Muscle of leg (tissue), 11 donors: Measurements from ENCODE around the gene AMOTL2. TPM values are rescaled to one million over a fixed set of nuclear protein-coding genes. Genes with fewer than 3 reads are reported as not detected.
A peak's percentile ranks its signal among the peaks of the same experiment; 100 is the strongest.

Source experiments
- DNase-seq: peaks from one replicate; pipeline ENCODE4 v3.0.0; 2013
- H3K27ac ChIP-seq: one replicate; pipeline ENCODE4 v1.5.1; 2013; ENCODE audit warnings: mild to moderate bottlenecking, low read length, control low read depth
- H3K27me3 ChIP-seq: one replicate; pipeline ENCODE4 v1.6.1; 2013; ENCODE audit warnings: low read length; ENCODE audit not compliant: control insufficient read depth, insufficient read depth
- H3K36me3 ChIP-seq: one replicate; pipeline ENCODE4 v1.6.1; 2013; ENCODE audit warnings: low read length; ENCODE audit not compliant: control insufficient read depth, insufficient read depth
- H3K4me1 ChIP-seq: one replicate; pipeline ENCODE4 v1.6.1; 2013; ENCODE audit warnings: low read length; ENCODE audit not compliant: control insufficient read depth, insufficient read depth
- H3K4me3 ChIP-seq: one replicate; pipeline ENCODE4 v1.5.1; 2013; ENCODE audit warnings: low read length, control low read depth
- H3K9me3 ChIP-seq: replicated peaks from 2 replicates; pipeline ENCODE4 v1.6.1; 2013; ENCODE audit warnings: low read depth, low read length; ENCODE audit not compliant: control insufficient read depth
- WGBS: methylation state at CpG from one replicate; pipeline ENCODE4 v1.1.5; 2013; ENCODE audit warnings: missing lambda C conversion rate; ENCODE audit not compliant: insufficient coverage; 5-methylcytosine and 5-hydroxymethylcytosine counted together
- polyA plus RNA-seq, 8 donors: library from polyadenylated mRNA; unstranded; fragments of 120-200 nt; gene quantifications; one replicate each; pipeline versions ENCODE4 v1.2.1 to v1.2.3, GENCODE V29; 2013; ENCODE audit warnings: inconsistent platforms in 1 of 8, low replicate concordance in 1 of 8; ENCODE audit not compliant: insufficient read length in 8 of 8, insufficient read depth in 1 of 8
- total RNA-seq: library from RNA; stranded (reverse); fragments of 120-200 nt; gene quantifications from one replicate; pipeline ENCODE4 v1.2.4, GENCODE V29; 2013

The AMOTL2 gene
- total and polyA plus RNA-seq, 9 donors = 49.4 to 77.0 (median 58.9) TPM

DNA sequence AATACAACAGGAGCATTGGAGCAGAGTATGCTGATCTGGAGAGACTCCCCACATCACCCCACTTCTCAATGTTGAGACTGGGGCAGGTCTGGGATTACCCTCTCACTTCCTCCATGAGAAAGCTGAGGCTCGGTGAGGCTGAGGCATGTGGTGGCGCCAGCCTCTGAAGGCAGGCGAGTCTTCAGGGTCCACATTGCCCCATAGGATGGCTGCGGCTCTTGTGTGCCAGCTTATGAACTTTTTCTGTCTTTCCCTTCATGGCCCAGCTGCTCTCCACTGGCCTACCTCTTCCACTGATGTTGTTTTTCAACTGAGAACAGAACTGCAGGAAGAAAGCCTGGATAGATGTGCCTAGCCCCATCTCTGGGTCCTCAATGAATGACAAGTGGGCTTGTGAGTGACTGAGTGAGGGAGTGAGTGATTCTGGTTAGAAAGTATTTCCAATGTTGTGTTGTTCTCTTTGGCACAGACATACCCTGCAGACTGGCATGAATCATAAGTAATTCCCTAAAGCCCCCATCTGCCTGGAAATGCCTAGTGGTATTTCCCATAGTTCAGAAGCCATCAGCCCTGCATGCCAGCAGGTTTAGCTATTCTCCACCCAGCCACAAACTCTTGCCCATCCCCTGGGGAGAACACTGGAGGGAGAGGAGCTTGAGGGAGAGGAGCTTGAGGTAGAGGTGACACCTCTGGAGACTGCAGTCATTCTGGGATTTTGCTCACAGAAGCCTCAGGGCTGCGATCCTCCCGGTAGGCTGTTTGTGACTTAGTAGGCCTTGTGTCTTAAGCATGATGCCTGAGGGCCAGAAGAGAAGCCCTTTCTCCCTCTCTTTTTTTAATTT lies 56.9 kb downstream of the AMOTL2 start:
- H3K4me3 ChIP-seq = no peak overlapping the region
- no peaks in the 10 kb centered on the region for H3K36me3 ChIP-seq
- H3K27ac ChIP-seq = no peak overlapping the region
- WGBS = 97% methylated on average over 4 of the region's 6 CpGs
- DNase-seq = no peak
- no peaks in the 10 kb centered on the region for H3K27me3 ChIP-seq
- H3K4me1 ChIP-seq = peaks cover 39% of the 10 kb centered on the region
- no peaks in the 10 kb centered on the region for H3K9me3 ChIP-seq

DNA sequence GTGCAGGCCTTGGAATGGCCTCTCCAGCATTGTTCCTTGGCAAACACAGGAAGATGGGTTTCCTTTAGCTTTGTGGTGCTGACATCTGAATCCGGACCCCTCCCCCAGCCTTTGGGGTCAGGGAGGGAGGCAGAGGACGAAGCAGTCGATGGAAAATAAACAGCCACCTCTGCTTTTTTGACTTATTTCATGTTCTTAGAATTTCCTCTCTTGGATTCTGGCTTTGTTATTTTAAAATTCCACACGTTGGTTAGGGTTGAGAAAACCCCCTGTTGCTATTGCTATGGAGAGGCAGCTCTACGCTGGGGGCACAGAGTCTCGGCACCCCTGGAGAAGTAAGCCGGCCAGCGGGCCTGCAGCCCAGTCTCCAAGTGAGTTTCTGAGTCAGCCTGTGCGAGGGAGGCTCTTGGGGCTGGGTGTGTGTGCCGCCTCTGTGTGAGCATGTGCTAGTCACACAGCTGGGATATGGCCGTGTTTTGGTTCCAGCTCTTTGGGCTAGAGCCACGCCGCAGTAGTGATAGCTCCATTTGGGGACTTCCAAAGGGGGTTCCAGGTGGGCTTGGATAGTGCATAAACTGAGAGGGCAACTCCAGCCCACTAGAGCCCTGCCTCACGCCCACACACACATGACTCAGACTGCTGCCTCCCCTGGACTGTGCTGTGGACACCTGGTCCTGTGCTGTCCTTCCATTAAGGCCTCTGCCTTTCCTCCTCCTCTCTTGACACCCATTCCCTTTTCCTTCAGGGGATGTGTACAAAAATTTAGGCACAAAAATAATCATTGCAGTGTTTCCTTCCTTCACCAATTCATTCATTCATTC lies 58.8 kb downstream of the AMOTL2 start:
- no peaks in the 10 kb centered on the region for H3K9me3 ChIP-seq
- no peaks in the 10 kb centered on the region for H3K36me3 ChIP-seq
- peaks cover 52% of the 10 kb centered on the region for H3K4me1 ChIP-seq
- DNase-seq = peak; percentile 89
- no peaks in the 10 kb centered on the region for H3K27me3 ChIP-seq
- peak overlapping the region; percentile 81 for H3K27ac ChIP-seq
- 10% methylated on average over 6 of the region's 14 CpGs for WGBS
- H3K4me3 ChIP-seq = no peak overlapping the region

DNA sequence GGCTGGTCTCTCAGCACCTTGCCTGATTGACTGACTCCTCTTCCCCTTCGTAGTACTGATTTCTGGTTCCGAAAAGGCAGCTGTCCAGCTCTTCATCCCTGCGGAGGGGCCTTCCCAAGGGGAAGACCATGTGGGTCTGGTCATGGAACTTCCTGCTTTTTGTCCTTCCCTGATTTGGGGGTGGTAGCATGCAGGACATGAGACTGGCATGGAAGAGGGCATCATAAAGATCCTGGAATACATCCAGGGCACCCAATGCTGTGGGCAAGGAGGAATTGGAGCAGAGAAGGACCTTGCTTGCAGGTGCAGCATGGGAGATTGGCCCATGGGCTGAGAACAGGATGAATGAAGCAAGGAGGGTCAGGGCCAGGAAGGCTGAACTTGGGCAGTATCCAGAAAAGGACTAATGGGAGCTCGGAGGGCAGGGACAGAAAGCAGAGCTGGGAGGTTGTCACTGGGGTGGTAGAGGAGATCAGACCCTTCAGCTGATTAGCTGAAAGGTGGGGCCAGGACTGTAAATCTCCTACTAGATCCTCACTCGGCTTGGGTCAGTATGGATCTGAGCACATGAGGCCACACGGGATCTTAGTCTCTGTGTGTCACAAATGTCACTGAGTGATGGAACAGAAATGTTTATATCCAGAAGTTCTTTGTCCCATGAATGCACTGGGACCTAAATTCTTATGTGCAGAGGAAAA lies 59.5 kb downstream of the AMOTL2 start:
- DNase-seq = peak; percentile 40
- no peaks in the 10 kb centered on the region for H3K27me3 ChIP-seq
- peaks cover 57% of the 10 kb centered on the region for H3K4me1 ChIP-seq
- no peak overlapping the region for H3K4me3 ChIP-seq
- H3K36me3 ChIP-seq = no peaks in the 10 kb centered on the region
- peak overlapping the region; percentile 81 for H3K27ac ChIP-seq
- 48% methylated on average over 3 of the region's 6 CpGs for WGBS
- H3K9me3 ChIP-seq = no peaks in the 10 kb centered on the region

DNA sequence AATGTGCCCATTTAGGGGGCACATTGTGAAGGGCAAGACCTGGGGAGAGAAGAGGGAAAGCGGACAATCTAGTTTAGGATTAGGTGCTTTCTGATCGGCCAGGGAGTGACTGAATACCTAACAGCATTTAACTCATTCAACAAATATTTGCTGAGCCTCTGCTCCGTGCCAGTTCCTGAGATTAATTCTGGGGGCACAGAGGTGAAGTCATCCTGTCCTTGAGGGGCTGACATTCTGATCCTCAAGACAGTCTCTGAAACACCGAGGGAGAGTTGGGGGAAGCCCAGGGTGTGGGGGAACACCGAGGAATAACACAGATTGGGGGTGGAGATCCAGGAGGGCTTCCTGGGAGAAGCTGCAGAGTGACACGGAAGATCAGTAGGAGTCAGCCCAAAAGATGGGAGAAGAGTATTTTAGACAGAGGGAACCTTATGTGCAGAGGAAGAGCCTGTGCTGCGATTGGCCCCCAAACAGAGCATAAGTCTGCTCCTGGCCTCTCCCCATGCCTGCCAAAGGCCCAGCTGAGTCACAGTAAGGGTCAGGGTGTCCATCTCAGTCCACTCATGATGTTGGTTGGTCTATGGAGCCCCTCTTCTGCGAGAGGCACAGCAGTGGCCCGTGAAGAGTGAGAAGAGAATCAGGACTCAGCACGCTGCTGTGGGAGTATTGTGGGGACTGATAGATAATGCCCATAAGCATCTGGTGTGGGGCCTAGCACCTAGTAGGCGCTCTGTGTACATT lies 60.2 kb downstream of the AMOTL2 start:
- WGBS = 77% methylated on average over 5 of the region's 11 CpGs
- no peaks in the 10 kb centered on the region for H3K27me3 ChIP-seq
- no peak for DNase-seq

DNA sequence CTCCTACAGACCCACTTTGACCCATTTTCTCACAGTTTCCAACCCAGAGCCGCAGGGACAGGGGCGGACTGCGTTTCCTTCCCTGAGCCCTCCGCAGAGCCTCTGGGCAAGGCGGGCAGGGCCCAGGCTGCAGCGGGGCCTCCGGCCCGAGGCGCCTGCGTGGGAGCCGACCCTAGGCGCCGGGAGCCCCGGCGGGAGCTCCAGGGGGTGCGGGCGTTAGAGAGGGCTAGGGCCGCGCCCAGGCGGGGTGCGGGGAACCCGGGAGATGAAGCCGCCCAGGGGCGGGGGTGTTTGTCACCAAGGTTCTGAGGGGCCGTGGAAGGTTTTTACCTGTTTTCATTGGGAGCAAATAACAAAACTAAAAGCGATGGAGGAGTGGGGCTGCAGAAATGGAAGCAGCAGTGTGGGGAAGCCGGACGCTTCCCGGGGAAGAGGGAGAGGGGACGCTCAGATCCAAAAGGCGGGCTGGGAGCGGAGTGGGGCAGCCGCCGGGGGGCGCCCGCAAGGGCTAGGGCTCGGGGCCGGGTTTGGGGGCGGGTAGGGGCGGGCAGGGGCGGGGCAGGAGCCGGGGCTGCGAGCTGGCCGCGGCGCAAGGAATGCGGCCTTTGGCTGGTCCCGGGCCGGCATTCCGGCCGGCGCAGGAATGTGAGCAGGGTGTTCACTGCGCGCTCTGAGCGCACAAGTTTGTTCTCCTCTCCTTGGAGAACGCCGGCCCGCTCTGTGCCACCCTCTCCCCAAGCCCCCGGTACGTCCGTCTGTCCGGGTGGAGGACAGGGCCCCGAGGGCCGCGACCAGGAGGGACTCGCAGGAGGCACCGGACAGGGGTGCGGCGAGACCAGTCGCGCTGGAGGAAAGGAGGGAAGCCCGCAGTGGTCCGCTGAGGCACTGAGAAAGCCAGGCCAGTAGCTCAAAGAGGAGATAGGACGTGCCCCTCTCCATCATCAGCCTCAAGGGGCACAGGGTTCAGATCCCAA lies 61.1 kb downstream of the AMOTL2 start:
- peak; percentile 87 for DNase-seq
- peaks cover 71% of the 10 kb centered on the region for H3K4me1 ChIP-seq
- H3K4me3 ChIP-seq = peak overlapping the region; percentile 37
- no peaks in the 10 kb centered on the region for H3K36me3 ChIP-seq
- WGBS = 11% methylated on average over 48 of the region's 74 CpGs
- H3K9me3 ChIP-seq = no peaks in the 10 kb centered on the region
- H3K27ac ChIP-seq = peak overlapping the region; percentile 80
- H3K27me3 ChIP-seq = no peaks in the 10 kb centered on the region

More for the DNA sequence above, 60.2 kb downstream of the AMOTL2 start:
- Histone ChIP-seq H3K4me3 (peak overlapping the region; percentile 37), H3K27ac (peak overlapping the region; percentile 81), H3K4me1 (peaks cover 63% of the 10 kb centered on the region), H3K36me3 (no peaks in the 10 kb centered on the region), H3K9me3 (no peaks in the 10 kb centered on the region)

DNA sequence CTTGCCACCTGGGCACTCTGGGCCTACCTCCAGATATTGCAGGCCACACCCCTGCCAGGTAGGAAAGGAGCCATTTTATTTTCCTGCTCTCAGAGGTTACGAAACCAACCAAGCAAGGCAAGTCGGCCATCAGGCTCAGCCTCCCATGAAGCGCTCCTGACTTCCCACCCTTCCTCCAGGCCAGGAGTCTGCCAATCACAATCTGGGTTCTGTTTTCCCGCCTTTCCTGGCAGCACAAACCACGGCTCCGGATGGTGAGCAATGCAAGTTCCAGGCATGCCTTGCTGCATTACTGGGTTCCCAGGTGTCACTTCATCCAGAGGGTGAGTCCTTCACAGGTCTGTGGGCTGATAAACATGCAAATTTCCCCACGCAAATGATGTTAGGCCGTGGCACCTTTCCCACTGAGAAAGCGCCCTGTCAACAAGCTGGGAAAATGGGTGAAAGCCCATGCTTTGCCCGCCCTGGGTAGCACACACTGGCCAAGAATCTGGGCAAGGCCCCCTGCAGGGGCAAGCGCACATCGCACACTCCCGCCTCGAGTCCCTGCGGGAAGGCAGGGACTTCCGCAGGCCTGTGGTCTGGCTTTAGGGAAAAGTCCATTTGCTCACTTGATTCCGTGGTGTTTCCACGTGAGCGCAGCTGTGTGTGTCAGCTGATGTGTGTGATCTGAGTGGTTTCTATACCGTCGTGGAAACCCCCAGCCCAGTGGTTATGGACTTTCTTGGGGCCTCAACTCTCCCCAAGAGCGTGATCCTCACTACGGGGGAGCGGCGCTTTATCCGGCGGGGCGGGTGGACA lies 62.0 kb downstream of the AMOTL2 start:
- H3K4me1 ChIP-seq = peaks cover 68% of the 10 kb centered on the region
- 62% methylated on average over 16 of the region's 28 CpGs for WGBS
- no peak overlapping the region for H3K4me3 ChIP-seq
- H3K27me3 ChIP-seq = no peaks in the 10 kb centered on the region
- DNase-seq = peak; percentile 68
- no peaks in the 10 kb centered on the region for H3K36me3 ChIP-seq
- H3K9me3 ChIP-seq = no peaks in the 10 kb centered on the region
- H3K27ac ChIP-seq = no peak overlapping the region

DNA sequence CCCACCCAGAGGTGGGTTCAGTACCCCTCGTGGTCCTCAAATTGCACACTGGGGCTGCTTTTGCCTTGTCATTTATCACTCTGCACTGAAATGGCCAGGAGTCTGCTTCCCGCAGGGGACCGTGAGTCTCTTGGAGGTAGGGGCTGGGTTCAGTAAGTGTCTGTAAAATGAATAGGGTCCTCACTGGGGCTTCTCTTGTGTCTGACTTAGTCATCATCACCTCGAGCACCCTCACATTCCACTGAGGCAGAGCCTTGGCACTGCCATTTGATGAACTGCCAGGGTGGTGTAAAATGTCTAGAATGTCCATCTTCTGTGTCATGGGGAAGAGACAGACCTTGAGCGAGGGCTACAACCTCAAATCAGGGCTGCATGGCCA lies 62.6 kb downstream of the AMOTL2 start:
- Histone ChIP-seq H3K27ac (no peak overlapping the region), H3K27me3 (no peaks in the 10 kb centered on the region), H3K4me1 (peaks cover 67% of the 10 kb centered on the region), H3K36me3 (no peaks in the 10 kb centered on the region), H3K4me3 (no peak overlapping the region), H3K9me3 (no peaks in the 10 kb centered on the region)
- peak; percentile 9 for DNase-seq
- WGBS = 86% methylated on average over 1 of the region's 5 CpGs

DNA sequence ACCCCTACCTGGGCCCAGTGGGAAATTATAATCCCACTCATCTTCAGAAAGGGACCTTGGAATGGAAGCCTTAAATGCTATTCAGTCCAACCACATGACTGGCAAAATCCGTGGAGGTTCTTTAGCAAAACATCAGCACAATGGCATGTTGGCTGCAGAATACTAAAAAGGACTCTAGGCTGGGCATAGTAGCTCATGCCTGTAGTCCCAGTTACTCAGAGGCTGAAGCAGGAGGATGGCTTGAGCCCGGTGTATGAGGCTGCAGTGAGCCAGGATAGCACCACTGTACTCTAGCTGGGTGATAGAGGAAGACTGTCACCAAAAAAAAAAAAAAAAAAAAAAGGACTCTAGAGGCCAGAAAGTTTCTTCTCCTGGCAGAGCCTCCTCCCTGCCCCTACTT lies 63.0 kb downstream of the AMOTL2 start:
- peak; percentile 21 for DNase-seq
- no peaks in the 10 kb centered on the region for H3K36me3 ChIP-seq
- no peak overlapping the region for H3K27ac ChIP-seq
- H3K9me3 ChIP-seq = no peaks in the 10 kb centered on the region
- H3K4me1 ChIP-seq = peaks cover 67% of the 10 kb centered on the region
- WGBS = 50% methylated on average over 1 of the region's 2 CpGs
- no peak overlapping the region for H3K4me3 ChIP-seq
- H3K27me3 ChIP-seq = no peaks in the 10 kb centered on the region
